ENCODE data around the gene HMGN4. TPM values are rescaled to one million over a fixed set of nuclear protein-coding genes. Genes with fewer than 3 reads are reported as not detected.
A peak's percentile ranks its signal among the peaks of the same experiment; 100 is the strongest.

HMGN4 gene
- total RNA-seq, 1 experiment from 2014 or later = 73.8 TPM

- TF ChIP-seq EGR1 (IDR thresholded peaks at IDR 0.05; ENCODE audit: low read depth) (no peak), ZFX (IDR thresholded peaks at IDR 0.05) (no peak), ATF3 (IDR thresholded peaks at IDR 0.05) (peak; percentile 97), SP1 (IDR thresholded peaks at IDR 0.05; ENCODE audit: low read depth) (peak; percentile 37; the same call in 1 of the 2 replicates)
Observed at GRCh38 chr6:26571592-26572296, 33.6 kb downstream of the HMGN4 start (continued).

GRCh38 chr6:26575494-26575939, 37.4 kb downstream of the HMGN4 start:
- ATAC-seq = peak; percentile 69
- DNase-seq (ENCODE audit: low read depth, low spot score) = no peak
- CTCF ChIA-PET = interaction anchor here (0.7 to 4.1 kb wide), 2 partner anchors 19 to 234 kb away, joined by 3 to 45 read pairs; no protein-coding TSS in a partner anchor

More at GRCh38 chr6:26575494-26575939, 37.4 kb downstream of the HMGN4 start:
- no peaks in the 10 kb centered on the region for H3K9me2 ChIP-seq (ENCODE audit: insufficient read depth)
- H3K36me3 ChIP-seq (ENCODE audit: control insufficient read depth in 1 of 2, insufficient read depth in 2 of 2, low read length in 2 of 2) = no peaks in the 10 kb centered on the region
- no peak overlapping the region for H3K27ac ChIP-seq (ENCODE audit: low read depth, low read length)
- intact Hi-C loops (cut with micrococcal nuclease) = loop anchor here (10.0 kb wide), 2 partner anchors 511 to 659 kb away; no protein-coding TSS in a partner anchor
- TF ChIP-seq MAX (IDR thresholded peaks at IDR 0.05) (peak; percentile 27; the same call in 1 of the 2 replicates), CEBPB (IDR thresholded peaks at IDR 0.05; ENCODE audit: low read depth) (no peak), ATF3 (IDR thresholded peaks at IDR 0.05) (peak; percentile 90; the same call in 1 of the 2 replicates), SIN3A (IDR thresholded peaks at IDR 0.05; ENCODE audit: low read depth) (peak; percentile 39; the same call in 1 of the 2 replicates), CBX3 (IDR thresholded peaks at IDR 0.05; ENCODE audit: low read depth) (peak; percentile 77; the same call in 1 of the 2 replicates), YY1 (IDR thresholded peaks at IDR 0.05; ENCODE audit: extremely low read depth, insufficient replicate concordance, low read depth, low read length) (no peak), POLR2AphosphoS5 (IDR thresholded peaks at IDR 0.05; ENCODE audit: low read depth, low read length) (no peak), TCF7L2 (IDR thresholded peaks at IDR 0.05; ENCODE audit: borderline replicate concordance, extremely low read depth, insufficient read depth, insufficient read length) (no peak), FOSL1 (IDR thresholded peaks at IDR 0.05; ENCODE audit: low read depth) (no peak)
- H3K4me2 ChIP-seq (ENCODE audit: low read length) = peak overlapping the region; percentile 63; the same call in 1 of the 2 replicates
- H4K20me1 ChIP-seq (ENCODE audit: insufficient read depth) = no peaks in the 10 kb centered on the region
- no peaks in the 10 kb centered on the region for H3K27me3 ChIP-seq (ENCODE audit: insufficient read depth, low read length)
- no peak overlapping the region for H2AFZ ChIP-seq (ENCODE audit: low read depth, low read length, poor library complexity, severe bottlenecking)
- H3K9me3 ChIP-seq (ENCODE audit: control insufficient read depth in 1 of 2, insufficient read depth in 1 of 2, low read depth in 1 of 2, low read length in 2 of 2) = no peaks in the 10 kb centered on the region
- no TSS peak for BruUV-seq (replicated peaks)
- peaks cover 3 to 53% of the 10 kb centered on the region in 2 experiments; a peak in 3 of 4 replicates for H3K4me1 ChIP-seq (ENCODE audit: control insufficient read depth in 1 of 2, insufficient read depth in 2 of 2, low read length in 2 of 2)
- H3K4me3 ChIP-seq (replicated peaks in 1 of 2; ENCODE audit: low read depth in 1 of 2, low read length in 2 of 2) = no peak overlapping the region
- ChIA-PET POLR2A (interaction anchor here (1.4 kb wide), 1 partner anchor 19 kb away, joined by 6 read pairs; no protein-coding TSS in a partner anchor), RAD21 (ENCODE audit: low non-redundant PET in 1 of 2, low total read pairs in 2 of 2, uncharacterized antibody in 2 of 2, unreplicated experiment in 2 of 2) (no interaction called here)
- no peak overlapping the region for H3K9ac ChIP-seq (ENCODE audit: low read length)
- no peaks in the 10 kb centered on the region for H3K79me2 ChIP-seq (ENCODE audit: insufficient read depth, low read length)

Data from HCT116 (cell line).